ENCODE results near the gene TARBP1. TPM values are rescaled to one million over a fixed set of nuclear protein-coding genes. Genes with fewer than 3 reads are reported as not detected.

Gene TARBP1
- total RNA-seq, 4 donors from 2014 or later = 13.8 to 23.0 (median 16.3) TPM

- WGBS, 2 donors = 92 to 95% methylated on average over 8 of the region's 8 CpGs
- TF ChIP-seq CTCF (IDR thresholded peaks at IDR 0.05) (no peak), POLR2A (IDR thresholded peaks at IDR 0.05) (no peak)
- no peak for DNase-seq (ENCODE audit: low spot score in 2 of 2)
- no peak overlapping the region for H3K4me3 ChIP-seq (ENCODE audit: low read depth, poor library complexity, severe bottlenecking)
- intact Hi-C loops (cut with DNase I; ENCODE audit: low total_unique reads) = no loop called here
Measured at GRCh38 chr1:234396092-234396491, 82.9 kb downstream of the TARBP1 start.

- no peak overlapping the region for H3K4me3 ChIP-seq (ENCODE audit: low read depth, poor library complexity, severe bottlenecking)
- DNase-seq (ENCODE audit: low spot score in 2 of 2) = no peak
- TF ChIP-seq CTCF (IDR thresholded peaks at IDR 0.05) (no peak), POLR2A (IDR thresholded peaks at IDR 0.05) (no peak)
- intact Hi-C loops (cut with DNase I; ENCODE audit: low total_unique reads) = no loop called here
- WGBS, 2 donors = 86 to 90% methylated on average over 5 of the region's 5 CpGs
Measured at GRCh38 chr1:234395297-234395696, 83.7 kb downstream of the TARBP1 start.

- WGBS, 2 donors = 77 to 81% methylated on average over 6 of the region's 6 CpGs
- intact Hi-C loops (cut with DNase I; ENCODE audit: low total_unique reads) = no loop called here
- TF ChIP-seq POLR2A (IDR thresholded peaks at IDR 0.05) (no peak), CTCF (IDR thresholded peaks at IDR 0.05) (no peak)
- no peak overlapping the region for H3K4me3 ChIP-seq (ENCODE audit: low read depth, poor library complexity, severe bottlenecking)
- DNase-seq (ENCODE audit: low spot score in 2 of 2) = no peak
Measured at GRCh38 chr1:234393190-234393589, 85.8 kb downstream of the TARBP1 start.

- no peak for DNase-seq (ENCODE audit: low spot score in 2 of 2)
- H3K4me3 ChIP-seq (ENCODE audit: low read depth, poor library complexity, severe bottlenecking) = no peak overlapping the region
- whole genome bisulfite sequencing, 2 donors = 87 to 95% methylated on average over 6 of the region's 6 CpGs
- intact Hi-C loops (cut with DNase I; ENCODE audit: low total_unique reads) = no loop called here
- TF ChIP-seq CTCF (IDR thresholded peaks at IDR 0.05) (no peak), POLR2A (IDR thresholded peaks at IDR 0.05) (no peak)
Measured at GRCh38 chr1:234388094-234388493, 90.9 kb downstream of the TARBP1 start.

GRCh38 chr1:234386122-234386521, 92.9 kb downstream of the TARBP1 start:
- no peak overlapping the region for H3K4me3 ChIP-seq (ENCODE audit: low read depth, poor library complexity, severe bottlenecking)
- DNase-seq (ENCODE audit: low spot score in 2 of 2) = no peak
- intact Hi-C loops (cut with DNase I; ENCODE audit: low total_unique reads) = no loop called here
- WGBS, 2 donors = 93 to 96% methylated on average over 6 of the region's 6 CpGs
- no peak for TF ChIP-seq CTCF (IDR thresholded peaks at IDR 0.05)
- no peak for TF ChIP-seq POLR2A (IDR thresholded peaks at IDR 0.05)
